ENCODE results near the gene DENND2C. TPM values are rescaled to one million over a fixed set of nuclear protein-coding genes. Genes with fewer than 3 reads are reported as not detected.

DENND2C gene
- total RNA-seq: 2.6 and 3.2 TPM in 2 replicates

- no peak for DNase-seq (ENCODE audit: low read depth in 2 of 2)
Measured at GRCh38 chr1:114669562-114670082, at the start of gene DENND2C. Gene DENND2C (minus strand): TSS chr1:114670049. CDS start chr1:114625984, 44,065 bp downstream.

- DNase-seq (ENCODE audit: low read depth in 2 of 2): no peak
Measured at GRCh38 chr1:114719424-114719787, 49.6 kb upstream of the DENND2C start.

- peak in 1 of 2 donors; percentile 20 for DNase-seq (ENCODE audit: low read depth in 2 of 2)
Measured at GRCh38 chr1:114718661-114719423, 49.0 kb upstream of the DENND2C start.

GRCh38 chr1:114716304-114717170 is 46.7 kb upstream of the DENND2C start, which contains the start of gene NRAS:
Gene NRAS (minus strand): TSS chr1:114716771. CDS start chr1:114716160, 611 bp downstream.
- peak; percentile 94 to 96 for DNase-seq (ENCODE audit: low read depth in 2 of 2)

- peak in 1 of 2 donors; percentile 35 for DNase-seq (ENCODE audit: low read depth in 2 of 2)
Measured at GRCh38 chr1:114715952-114716303, 46.1 kb upstream of the DENND2C start.

- DNase-seq (ENCODE audit: low read depth in 2 of 2): no peak
Measured at GRCh38 chr1:114712977-114713376, 43.1 kb upstream of the DENND2C start.

DNA sequence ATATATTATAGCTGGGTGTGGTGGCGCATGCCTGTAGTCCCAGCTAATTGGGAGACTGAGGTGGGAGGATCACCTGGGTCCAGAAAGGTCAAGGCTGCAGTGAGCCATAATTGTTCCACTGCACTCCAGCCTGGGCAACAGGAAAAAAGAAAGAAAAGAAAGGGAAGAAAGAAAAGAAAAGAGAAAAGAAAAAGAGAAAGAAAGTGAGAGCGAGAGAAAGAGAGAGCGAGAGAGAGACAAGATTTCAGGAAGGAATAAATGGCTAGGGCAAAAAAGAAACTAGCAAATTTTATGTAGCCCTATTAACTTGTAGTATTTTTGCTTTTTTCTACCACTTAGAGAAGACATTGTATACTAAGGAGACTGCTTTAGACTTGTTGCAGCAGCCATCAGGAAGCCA is 40.5 kb upstream of the DENND2C start:
- DNase-seq (ENCODE audit: low read depth in 2 of 2): no peak

GRCh38 chr1:114707604-114708003 is 37.8 kb upstream of the DENND2C start:
- DNase-seq (ENCODE audit: low read depth in 2 of 2): no peak

DNA sequence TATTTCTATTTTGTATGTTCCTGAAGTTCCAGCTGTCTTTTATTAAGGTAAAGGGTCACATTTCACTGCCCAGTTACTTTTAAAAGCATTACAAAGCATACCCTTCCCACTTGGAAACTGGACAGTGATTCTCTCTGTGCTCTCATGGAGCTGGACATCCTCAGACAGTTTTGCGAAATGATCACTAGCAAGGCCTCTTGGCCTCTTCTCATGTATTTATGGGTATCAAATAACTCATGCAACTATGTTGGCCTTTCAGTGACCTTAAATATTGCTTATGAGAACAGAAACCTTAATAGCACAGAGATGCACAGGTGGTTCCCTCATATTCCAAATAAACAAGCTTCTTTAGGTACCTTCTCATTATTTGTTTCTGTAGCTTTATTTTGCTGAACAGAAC is 33.4 kb upstream of the DENND2C start:
- DNase-seq (ENCODE audit: low read depth in 2 of 2): no peak

GRCh38 chr1:114702737-114703136 is 32.9 kb upstream of the DENND2C start:
- DNase-seq (ENCODE audit: low read depth in 2 of 2): no peak

DNA sequence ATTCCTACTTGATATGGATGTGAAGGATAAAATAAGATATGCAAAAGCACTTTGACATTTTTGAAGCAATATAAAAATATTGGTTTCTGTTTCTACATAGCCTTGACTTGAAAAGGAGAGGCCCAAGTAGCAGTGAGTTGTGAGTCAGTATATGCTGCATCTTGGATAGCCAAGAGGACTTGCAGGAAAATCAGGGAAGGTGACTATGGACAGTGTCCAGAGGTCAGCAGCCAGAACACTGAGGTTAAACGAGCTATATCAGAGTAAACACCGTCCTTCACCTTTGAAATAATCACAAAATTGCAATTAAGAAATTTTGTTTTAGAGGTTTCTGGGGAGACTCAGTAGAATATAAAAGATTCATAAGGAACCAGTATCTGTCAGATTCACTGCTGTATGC is 32.1 kb upstream of the DENND2C start:
- no peak for DNase-seq (ENCODE audit: low read depth in 2 of 2)

DNA sequence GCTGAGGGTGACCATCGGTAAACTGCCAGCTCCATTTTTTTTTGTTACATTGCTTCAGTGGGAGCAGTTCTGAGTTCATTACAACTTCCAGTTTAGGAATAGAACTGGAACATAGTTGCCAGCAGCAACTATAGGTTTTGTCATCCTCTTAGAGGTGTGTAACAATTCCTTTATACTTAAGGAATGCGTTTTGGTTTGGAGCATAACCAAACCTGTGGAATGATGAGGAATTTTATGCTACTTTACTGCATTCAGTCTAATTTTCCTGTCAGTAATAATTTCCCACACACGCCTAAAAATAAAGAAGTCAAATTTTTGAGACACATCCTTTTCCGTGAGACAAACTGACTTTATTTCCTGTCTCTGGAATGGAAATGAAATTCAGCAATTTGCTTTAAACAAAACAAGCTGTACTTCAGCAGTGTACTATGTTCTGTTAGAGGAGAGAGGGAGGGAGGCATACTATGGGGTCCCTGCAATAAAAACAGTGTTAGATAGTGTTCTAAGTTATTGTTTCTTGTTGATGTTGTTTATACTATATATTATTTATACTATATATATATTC is 30.3 kb upstream of the DENND2C start:
- peak; percentile 17 to 71 for DNase-seq (ENCODE audit: low read depth in 2 of 2)

DNA sequence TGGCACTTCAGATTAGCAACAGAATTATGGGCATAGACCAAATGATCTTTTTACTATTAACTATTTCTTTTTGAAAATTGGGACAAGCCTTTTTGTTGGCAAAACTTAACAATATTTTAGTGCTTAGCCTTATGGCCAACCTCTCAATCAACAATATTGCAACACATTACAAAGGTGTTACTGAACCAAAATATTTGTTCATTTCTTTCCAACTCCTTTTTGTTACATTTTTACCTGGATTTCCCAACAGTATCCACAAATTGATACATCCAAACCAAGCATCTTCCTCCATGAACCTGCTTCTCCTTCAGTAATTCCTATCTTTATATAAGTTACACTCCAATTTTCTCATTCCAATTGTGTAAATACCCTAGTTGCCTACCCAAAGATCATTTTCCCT is 27.0 kb upstream of the DENND2C start:
- DNase-seq (ENCODE audit: low read depth in 2 of 2): no peak

DNA sequence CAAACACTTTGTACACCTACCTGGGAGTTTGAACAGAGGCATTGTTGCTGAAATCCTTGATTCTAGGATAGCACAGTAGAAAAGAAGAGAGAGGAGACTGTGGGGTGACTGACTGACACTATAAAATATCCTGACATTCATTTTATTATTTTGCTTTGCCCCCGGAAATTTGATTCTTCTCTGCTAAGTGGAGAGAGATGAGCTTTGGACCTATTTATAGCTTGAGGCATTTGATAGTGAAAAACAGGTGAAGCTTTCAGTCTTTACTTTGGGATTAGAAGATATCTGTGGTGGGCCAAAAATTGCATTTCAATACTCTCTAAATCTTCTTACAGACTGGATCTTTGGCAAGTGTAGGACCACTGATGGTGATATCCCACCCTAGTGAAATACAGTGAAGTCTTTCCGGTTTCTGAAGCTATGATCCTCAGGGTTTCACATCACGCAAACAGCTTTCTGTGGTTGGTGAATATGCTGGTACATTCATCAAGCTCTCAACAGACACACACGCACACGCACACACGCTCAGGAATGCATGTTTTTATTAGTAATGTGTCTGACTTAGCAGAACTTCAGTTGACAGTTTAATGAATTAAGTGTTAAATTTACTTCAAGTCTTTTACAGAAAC is 25.7 kb upstream of the DENND2C start, which contains the start of gene AMPD1:
Gene AMPD1 (minus strand): TSS at position 117 of the 629 bp plus-strand sequence. CDS start 75 bp downstream, at position 42.
- peak in 1 of 2 donors; percentile 3 for DNase-seq (ENCODE audit: low read depth in 2 of 2)

- DNase-seq (ENCODE audit: low read depth in 2 of 2): no peak
Measured at GRCh38 chr1:114694540-114695310, 24.9 kb upstream of the DENND2C start.

DNA sequence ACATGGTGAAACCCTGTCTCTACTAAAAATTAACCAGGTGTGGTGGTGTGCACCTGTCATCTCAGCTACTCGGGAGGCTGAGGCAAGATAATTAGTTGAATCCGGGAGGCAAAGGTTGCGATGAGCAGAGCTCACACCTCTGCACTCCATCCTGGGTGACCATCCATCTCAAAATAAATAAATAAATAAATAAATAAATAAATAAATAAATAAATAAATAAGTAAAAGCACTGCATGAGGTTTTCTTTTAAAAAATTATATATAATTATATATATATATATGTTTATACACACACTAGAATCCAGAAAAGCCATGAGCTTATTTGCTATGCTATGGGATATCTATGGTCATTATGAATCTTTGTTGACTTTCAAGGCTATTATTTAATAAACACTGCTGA is 23.1 kb upstream of the DENND2C start:
- no peak for DNase-seq (ENCODE audit: low read depth in 2 of 2)

DNA sequence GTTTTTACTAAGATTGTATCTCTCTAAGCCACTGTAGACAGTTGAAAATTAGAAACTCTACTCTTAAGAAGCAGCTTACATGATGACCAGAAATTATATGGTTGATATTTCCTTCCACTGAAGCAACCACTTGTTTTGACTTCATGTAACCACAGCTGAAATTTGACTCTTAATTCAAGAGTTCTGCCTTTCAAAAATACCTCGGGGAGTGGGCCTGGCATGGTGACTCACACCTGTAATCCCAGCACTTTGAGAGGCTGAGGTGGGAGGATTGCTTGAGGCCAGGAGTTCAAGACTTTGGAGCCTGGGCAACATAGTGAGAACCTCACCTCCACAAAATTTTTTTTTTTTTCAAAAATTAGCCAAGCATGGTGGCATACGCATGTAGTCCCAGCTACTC is 21.2 kb upstream of the DENND2C start:
- DNase-seq (ENCODE audit: low read depth in 2 of 2): no peak

- DNase-seq (ENCODE audit: low read depth in 2 of 2): no peak
Measured at GRCh38 chr1:114690148-114690547, 20.3 kb upstream of the DENND2C start.

GRCh38 chr1:114688526-114688925 is 18.7 kb upstream of the DENND2C start:
- no peak for DNase-seq (ENCODE audit: low read depth in 2 of 2)

GRCh38 chr1:114685851-114686250 is 16.0 kb upstream of the DENND2C start:
- no peak for DNase-seq (ENCODE audit: low read depth in 2 of 2)

- no peak for DNase-seq (ENCODE audit: low read depth in 2 of 2)
Measured at GRCh38 chr1:114677691-114678090, 7.8 kb upstream of the DENND2C start.

Measured in lung microvascular endothelial cell (primary cell).